Upper lobe of right lung (tissue), 1 donor: ENCODE data around the gene KRTAP4-6. TPM values are rescaled to one million over a fixed set of nuclear protein-coding genes. Genes with fewer than 3 reads are reported as not detected.
"Not testable (repeated sequence)": the region's sequence is repeated elsewhere in the genome, so short reads cannot be mapped to it uniquely, and the experiment has no call there.

Source experiments
- ATAC-seq: fragments of 200-7000 bp; cut with Tn5 transposase; one replicate; pipeline ENCODE4 v1.9.1; 2020; ENCODE audit warnings: mild to moderate bottlenecking, moderate library complexity
- DNase-seq: peaks from one replicate; pipeline ENCODE4 v3.0.0-alpha.2; 2020
- H3K27ac ChIP-seq: fragments of 200-600 bp; one replicate; pipeline ENCODE4 v1.8.0; 2022
- H3K27me3 ChIP-seq: fragments of 200-600 bp; one replicate; pipeline ENCODE4 v1.8.0; 2022; ENCODE audit warnings: mild to moderate bottlenecking
- H3K36me3 ChIP-seq: fragments of 200-600 bp; one replicate; pipeline ENCODE4 v1.8.0; 2022
- H3K4me1 ChIP-seq: fragments of 200-600 bp; one replicate; pipeline ENCODE4 v1.8.0; 2022
- H3K4me3 ChIP-seq: fragments of 200-600 bp; one replicate; pipeline ENCODE4 v1.8.0; 2022; ENCODE audit warnings: mild to moderate bottlenecking
- H3K9me3 ChIP-seq: fragments of 200-600 bp; one replicate; pipeline ENCODE4 v1.8.0; 2022
- CTCF ChIP-seq: fragments of 200-600 bp; IDR thresholded peaks from one replicate; pipeline ENCODE4 v1.8.0; 2022; ENCODE audit warnings: antibody characterized with exemption
- intact Hi-C: fragments of 100-400 bp; cut with DNase I; formaldehyde crosslinking; loops from one replicate; pipeline ENCODE4 v1.11.0; 2022
- total RNA-seq: library from RNA; stranded (reverse); fragmentation: NEBNext Ultra II Directional; extraction: Animal tissue kit (Norgen Biotek cat#: 25700); gene quantifications from one replicate; pipeline ENCODE4 v1.2.1, GENCODE V29; 2021
- donor health status: DM: no; HTN: yes; CAD: no; lungs with severe emphysema.

The KRTAP4-6 gene
- total RNA-seq, 1 donor from 2014 or later = not detected

GRCh38 chr17:41116297-41116696, 24.0 kb downstream of the KRTAP4-6 start:
- H3K9me3 ChIP-seq = no peaks in the 10 kb centered on the region
- no peak overlapping the region for H3K27ac ChIP-seq
- ATAC-seq (no peak), DNase-seq (no peak)
- no peak overlapping the region for H3K4me3 ChIP-seq
- H3K27me3 ChIP-seq = no peaks in the 10 kb centered on the region
- intact Hi-C loops = no loop called here
- no peaks in the 10 kb centered on the region for H3K36me3 ChIP-seq
- no peaks in the 10 kb centered on the region for H3K4me1 ChIP-seq
- TF ChIP-seq CTCF = no peak

- no peak for TF ChIP-seq CTCF
- Histone ChIP-seq H3K9me3 (no peaks in the 10 kb centered on the region), H3K4me1 (no peaks in the 10 kb centered on the region), H3K36me3 (no peaks in the 10 kb centered on the region), H3K27me3 (no peaks in the 10 kb centered on the region), H3K27ac (no peak overlapping the region), H3K4me3 (no peak overlapping the region)
- no peak for DNase-seq
- intact Hi-C loops = no loop called here
- ATAC-seq = no peak
Measured at GRCh38 chr17:41111151-41111885, 29.0 kb downstream of the KRTAP4-6 start.

- intact Hi-C loops, H3K9me3 ChIP-seq, H3K27me3 ChIP-seq, H3K4me3 ChIP-seq, H3K27ac ChIP-seq, ATAC-seq, H3K36me3 ChIP-seq, DNase-seq, H3K4me1 ChIP-seq: not testable (repeated sequence)
Measured at GRCh38 chr17:41108728-41109386, 31.5 kb downstream of the KRTAP4-6 start.

- TF ChIP-seq CTCF = no peak
- no peaks in the 10 kb centered on the region for H3K4me1 ChIP-seq
- intact Hi-C loops = no loop called here
Measured at GRCh38 chr17:41107941-41108450, 32.3 kb downstream of the KRTAP4-6 start.

GRCh38 chr17:41105347-41105746, 35.0 kb downstream of the KRTAP4-6 start, which contains the start of gene KRTAP4-9:
TSS of gene KRTAP4-9 (plus strand) at chr17:41105389. CDS start at chr17:41105389, 0 bp downstream.
- H3K9me3 ChIP-seq, H3K36me3 ChIP-seq, H3K4me1 ChIP-seq, H3K27me3 ChIP-seq, ATAC-seq, H3K27ac ChIP-seq, H3K4me3 ChIP-seq, intact Hi-C loops, DNase-seq: not testable (repeated sequence)

More at GRCh38 chr17:41107941-41108450, 32.3 kb downstream of the KRTAP4-6 start:
- Histone ChIP-seq H3K27me3 (no peaks in the 10 kb centered on the region), H3K9me3 (no peaks in the 10 kb centered on the region), H3K36me3 (no peaks in the 10 kb centered on the region), H3K27ac (no peak overlapping the region), H3K4me3 (no peak overlapping the region)
- no peak for DNase-seq
- no peak for ATAC-seq

- H3K4me3 ChIP-seq, H3K36me3 ChIP-seq, H3K9me3 ChIP-seq, H3K4me1 ChIP-seq, DNase-seq, intact Hi-C loops, H3K27ac ChIP-seq, ATAC-seq, H3K27me3 ChIP-seq: not testable (repeated sequence)
Measured at GRCh38 chr17:41104386-41105038, 35.8 kb downstream of the KRTAP4-6 start.

- no peaks in the 10 kb centered on the region for H3K4me1 ChIP-seq
- DNase-seq = no peak
- no peak overlapping the region for H3K27ac ChIP-seq
- no peaks in the 10 kb centered on the region for H3K9me3 ChIP-seq
- no peak for TF ChIP-seq CTCF
- H3K36me3 ChIP-seq = no peaks in the 10 kb centered on the region
- no peak overlapping the region for H3K4me3 ChIP-seq
- H3K27me3 ChIP-seq = no peaks in the 10 kb centered on the region
- no peak for ATAC-seq
- intact Hi-C loops = no loop called here
Measured at GRCh38 chr17:41103896-41104295, 36.4 kb downstream of the KRTAP4-6 start.
